HG03039 (cell line): ENCODE results near the gene TRAF2.

Experiments used
- ATAC-seq: cut with Tn5 transposase; IDR thresholded peaks from one replicate; pipeline ENCODE4 v1.9.1; 2021; ENCODE audit warnings: mild to moderate bottlenecking, moderate library complexity; ENCODE audit not compliant: unreplicated experiment

The TRAF2 gene

DNA sequence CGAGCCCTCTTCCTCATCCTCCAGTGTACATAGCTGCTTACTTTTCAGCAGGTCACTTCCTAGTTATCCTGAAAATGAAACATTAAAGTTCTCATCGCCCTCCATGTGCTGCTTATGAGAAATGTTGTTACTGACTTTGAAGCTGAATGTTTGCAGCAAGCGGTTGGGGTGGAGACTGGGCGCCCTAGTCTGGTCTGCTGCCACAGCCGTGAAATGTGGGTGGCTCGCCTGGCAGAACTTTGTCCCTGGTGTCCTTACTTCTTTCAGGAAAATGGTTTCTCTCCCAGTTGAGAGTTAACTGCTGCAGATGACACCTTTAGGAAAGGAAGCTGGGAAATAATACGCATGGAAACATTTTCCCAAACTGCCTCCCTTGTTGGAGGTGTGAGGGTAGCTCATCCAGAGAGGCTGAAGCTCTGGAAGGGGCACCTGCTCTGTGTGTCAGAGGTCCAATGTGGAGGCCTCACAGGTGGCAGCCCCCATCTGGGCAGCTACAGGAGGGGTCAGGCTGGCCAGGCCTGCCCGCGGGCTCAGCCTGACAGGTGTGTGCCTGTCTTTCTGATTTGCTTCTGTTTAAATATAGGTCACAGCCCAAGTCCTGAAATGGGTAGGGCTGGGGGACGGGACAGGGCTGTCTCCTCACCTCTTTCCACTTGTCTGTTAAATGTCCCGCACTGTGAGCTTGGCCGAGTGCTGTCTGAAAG is 24.0 kb downstream of the TRAF2 start:
- no peak for ATAC-seq

DNA sequence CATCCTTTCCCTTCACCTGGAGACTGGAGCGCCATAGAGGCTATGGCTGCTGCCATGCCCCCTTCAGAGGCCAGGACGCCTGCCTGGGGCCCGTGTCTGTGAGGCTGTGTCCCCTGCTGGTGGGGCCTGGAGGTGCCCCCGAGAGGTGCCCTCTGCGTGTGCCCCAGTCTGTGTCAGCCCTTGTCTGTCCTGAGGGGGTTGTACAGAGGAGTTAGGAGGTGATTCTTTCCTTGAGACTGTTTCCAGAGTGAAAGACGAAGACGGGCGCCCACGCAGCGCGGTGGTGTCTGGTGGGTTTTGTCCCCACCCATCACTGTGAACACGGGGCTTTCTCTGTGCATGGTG is 24.6 kb downstream of the TRAF2 start:
- ATAC-seq, result no peak

DNA sequence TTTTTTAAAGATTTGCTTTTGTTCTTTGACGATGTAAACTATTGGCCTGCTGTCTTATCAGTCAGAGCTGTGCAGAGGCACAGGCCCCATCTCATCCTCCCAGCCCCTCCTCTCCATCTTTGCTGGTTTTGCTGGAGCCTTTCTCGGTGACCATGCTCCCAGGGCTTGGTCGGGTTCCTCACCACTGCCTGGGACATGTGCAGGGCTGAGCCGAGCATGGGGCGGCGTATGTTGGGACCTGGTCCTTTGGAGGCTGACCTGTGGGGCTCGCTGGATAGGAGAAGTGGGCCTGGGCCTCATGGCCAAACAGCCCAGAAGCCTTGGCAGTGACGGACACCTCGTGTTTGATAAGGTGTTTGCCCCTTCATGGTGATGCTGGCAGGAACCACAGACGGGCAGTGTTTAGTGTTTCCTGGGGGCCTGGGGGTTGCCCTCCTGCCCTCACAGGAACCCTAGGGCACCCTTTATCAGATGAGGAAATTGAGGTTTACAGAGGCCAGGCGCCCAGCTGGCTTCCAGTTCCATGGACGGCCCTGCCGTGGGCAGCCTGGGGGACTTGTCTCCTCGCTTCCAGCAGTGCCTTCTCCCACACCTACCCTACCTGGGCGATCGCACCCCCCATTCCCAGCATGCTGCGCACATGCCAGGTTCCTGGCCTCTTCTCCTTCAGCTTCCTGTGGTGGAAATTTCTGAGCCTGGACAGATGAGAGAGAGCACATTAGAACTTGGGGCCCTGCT is 27.6 kb downstream of the TRAF2 start:
- ATAC-seq, result no peak

DNA sequence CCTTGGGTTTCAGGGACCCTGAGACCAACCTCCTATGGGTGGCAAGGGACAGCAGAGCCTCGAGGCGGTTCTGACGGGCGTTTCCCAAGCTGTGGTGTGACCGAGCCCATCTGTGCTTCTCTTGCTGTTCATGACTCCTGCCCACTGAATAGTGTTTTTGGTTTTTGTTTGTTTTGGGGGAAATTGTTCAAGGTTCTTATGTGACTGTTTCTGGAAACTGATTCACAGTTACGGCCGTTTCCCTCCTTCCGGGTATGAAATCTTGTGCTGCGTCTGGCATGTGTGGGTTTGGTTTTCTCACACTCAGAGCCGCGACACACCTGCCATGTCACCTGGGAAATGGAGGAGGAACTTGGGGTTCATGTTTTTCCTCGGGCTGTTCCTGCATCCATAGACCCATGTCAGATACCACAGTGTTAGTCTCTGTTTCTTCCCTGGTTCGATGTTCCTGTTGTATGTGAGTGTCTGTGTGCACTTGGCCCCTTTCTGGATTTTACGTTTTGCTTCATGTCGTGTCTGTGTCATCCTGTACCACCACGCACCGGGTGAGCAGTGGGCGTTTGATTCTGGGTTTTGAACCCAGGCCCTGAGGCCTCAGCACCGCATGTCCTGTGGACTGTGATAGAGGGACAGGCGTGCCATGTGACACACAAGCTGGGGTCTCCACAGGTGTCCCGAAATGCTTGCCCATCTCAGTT is 29.5 kb downstream of the TRAF2 start:
- no peak for ATAC-seq

DNA sequence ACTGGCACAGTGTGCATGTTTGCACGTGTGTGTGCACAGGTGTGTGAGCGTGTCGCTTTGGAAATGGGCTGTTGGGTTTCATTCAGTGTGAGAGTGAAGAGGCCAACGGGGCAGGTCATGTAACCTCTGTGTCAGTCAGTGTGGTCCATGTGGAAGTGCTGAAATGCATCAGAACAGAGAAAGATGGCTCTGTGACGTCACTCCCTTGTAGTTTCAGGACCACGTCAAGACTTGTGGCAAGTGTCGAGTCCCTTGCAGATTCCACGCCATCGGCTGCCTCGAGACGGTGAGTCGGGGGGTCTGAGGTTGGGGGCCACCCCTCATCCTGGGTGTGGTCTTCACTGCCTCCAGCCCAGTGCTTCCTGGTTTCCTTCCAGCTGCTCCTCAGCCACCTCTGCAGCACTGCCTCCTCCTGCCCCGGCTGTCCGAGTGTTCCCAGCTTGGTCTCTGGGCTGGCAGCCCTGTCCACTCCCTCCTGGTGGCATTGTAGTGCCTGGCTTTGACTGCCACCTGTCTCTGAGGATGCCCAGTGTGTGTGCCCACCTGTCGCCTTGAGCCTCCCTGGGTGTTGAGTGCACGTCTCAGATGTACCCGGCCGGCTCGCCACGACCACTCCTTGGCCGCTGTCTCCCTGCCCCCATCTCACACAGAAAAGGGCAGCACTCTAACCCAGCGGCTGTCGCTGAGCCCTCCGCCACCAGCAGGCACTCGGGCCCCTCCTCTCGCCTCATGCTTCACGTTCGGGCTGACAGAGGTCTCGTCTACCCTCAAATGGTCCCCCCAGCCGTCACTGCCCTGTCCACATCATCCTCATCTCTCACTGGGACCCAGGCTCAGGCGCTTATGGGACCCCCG is 30.2 kb downstream of the TRAF2 start:
- ATAC-seq, result no peak

DNA sequence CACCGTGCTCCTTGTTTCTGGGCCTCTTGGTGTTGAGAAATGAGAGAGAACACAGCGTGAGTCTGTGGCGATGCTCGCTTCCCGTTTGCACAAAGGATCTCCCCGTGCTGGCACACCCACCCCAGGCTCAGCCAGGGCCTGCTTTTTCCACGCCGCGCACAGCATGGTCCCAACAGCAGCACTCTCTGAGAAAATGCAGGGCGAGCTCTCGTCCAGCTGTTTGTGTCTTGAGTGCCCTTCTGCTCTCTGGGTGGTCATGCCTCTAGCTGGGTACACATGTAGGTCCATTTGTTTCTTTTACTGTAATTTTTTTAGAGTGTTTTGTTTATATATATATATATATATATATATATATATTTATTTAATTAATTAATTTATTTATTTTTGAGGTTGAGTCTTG is 31.6 kb downstream of the TRAF2 start:
- ATAC-seq, result no peak

DNA sequence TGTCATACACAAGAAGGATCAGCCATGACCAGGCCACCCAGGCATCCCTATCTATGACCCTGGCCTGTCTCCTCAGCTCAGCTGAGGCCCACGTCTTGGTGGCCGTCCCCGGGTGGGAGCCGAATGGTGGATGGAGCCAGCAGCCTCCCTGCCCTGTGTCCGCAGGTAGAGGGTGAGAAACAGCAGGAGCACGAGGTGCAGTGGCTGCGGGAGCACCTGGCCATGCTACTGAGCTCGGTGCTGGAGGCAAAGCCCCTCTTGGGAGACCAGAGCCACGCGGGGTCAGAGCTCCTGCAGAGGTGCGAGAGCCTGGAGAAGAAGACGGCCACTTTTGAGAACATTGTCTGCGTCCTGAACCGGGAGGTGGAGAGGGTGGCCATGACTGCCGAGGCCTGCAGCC is 33.8 kb downstream of the TRAF2 start:
- ATAC-seq, result no peak

DNA sequence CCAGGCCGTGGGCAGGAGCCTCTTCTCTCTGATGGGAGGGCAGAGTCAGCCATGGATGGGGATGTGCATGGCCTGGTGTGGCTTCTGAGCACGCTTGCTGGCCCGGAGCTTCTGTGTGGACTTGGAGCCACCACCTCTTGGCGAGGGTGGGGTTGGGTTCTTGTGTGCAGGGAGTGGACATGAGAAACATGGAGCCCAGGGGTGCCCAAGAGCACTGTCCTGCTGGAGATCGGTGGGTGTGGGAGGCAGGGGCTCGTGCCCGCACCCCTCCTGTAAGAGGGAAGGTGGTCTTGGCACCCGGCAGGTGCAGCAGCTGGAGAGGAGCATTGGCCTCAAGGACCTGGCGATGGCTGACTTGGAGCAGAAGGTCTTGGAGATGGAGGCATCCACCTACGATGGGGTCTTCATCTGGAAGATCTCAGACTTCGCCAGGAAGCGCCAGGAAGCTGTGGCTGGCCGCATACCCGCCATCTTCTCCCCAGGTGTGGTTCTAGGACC is 34.5 kb downstream of the TRAF2 start:
- no peak for ATAC-seq

DNA sequence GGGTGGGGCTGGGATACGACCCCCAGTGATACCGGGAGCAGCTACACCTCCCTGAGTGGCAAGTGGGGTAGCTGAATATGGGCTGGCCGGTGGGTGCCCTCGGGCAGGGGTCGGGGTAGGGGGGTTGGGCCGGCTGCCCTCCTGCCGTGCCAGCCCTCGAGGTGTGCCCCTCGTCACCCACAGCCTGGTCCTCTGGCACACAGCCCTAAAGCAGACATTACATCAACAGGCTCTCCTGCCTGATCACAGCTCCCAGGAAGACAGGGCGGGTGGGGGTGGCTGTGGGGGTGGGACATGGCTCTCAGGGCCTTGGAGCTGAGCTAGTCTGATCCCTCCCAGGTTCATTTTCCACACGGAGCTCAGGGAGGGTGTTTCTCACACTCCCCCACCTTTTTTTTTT is 35.0 kb downstream of the TRAF2 start:
- ATAC-seq, result no peak

DNA sequence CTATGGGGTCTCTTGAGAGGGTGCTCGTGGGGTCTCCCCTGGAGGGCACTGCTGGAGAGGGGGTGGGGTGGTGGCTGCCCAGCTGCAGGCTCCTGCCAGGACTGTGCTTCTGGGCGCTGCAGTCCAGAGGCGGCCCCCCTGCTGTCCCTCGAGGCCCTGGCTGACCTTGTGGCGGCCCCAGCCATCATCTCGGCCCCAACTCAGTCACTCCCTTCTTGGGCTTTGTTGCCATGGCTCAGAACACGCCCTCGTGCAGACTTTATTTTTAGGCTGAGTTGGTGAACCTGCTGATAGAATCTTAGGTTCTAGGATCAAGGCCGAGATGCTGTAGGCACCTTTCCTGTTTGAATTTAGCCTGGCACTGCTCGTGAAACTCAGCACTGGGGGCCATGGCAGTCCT is 35.4 kb downstream of the TRAF2 start:
- no peak for ATAC-seq

DNA sequence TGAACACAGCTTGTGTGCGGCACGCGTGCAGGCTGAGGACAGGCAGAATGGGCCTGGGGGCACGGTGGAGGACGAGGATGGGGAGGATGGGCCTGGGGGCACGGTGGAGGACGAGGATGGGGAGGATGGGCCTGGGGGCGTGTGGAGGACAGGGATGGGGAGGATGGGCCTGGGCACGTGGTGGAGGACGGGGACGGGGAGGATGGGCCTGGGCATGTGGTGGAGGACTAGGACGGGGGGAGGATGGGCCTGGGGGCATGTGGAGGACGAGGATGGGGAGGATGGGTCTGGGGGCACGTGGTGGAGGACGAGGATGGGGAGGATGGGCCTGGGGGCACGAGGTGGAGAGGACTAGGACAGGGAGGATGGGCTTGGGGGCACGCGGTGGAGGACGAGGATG is 36.2 kb downstream of the TRAF2 start:
- ATAC-seq, result no peak

DNA sequence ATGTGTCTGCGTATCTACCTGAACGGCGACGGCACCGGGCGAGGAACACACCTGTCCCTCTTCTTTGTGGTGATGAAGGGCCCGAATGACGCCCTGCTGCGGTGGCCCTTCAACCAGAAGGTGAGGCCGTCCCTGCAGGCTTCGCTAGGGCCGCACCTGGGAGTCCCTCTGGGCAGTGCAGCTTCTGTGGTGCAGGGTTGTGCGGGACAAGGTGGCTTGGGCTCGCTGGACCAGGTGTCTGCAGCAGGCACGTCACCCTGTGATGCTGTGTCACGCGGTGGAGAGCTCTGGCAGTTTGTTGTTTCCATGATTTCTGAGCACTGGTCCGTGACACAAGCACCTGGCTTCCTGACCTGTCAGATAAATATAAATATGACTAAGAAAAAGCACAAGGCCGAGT is 37.6 kb downstream of the TRAF2 start:
- no peak for ATAC-seq

DNA sequence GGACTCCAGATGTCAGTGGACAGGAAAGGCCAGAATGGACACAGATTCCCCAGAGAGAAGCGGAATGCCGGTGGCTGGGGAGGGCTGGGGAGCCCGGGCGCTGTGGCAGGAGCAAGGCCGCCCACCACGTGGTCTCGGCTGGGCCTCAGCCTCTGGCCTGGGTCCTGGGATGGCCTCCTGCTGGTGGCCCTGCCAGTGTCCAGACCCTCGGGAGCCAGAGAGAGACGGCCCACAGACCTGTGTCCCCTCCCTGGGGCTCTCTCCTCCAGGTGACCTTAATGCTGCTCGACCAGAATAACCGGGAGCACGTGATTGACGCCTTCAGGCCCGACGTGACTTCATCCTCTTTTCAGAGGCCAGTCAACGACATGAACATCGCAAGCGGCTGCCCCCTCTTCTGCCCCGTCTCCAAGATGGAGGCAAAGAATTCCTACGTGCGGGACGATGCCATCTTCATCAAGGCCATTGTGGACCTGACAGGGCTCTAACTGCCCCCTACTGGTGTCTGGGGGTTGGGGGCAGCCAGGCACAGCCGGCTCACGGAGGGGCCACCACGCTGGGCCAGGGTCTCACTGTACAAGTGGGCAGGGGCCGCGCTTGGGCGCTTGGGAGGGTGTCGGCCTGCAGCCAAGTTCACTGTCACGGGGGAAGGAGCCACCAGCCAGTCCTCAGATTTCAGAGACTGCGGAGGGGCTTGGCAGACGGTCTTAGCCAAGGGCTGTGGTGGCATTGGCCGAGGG is 39.3 kb downstream of the TRAF2 start:
- ATAC-seq, result no peak

DNA sequence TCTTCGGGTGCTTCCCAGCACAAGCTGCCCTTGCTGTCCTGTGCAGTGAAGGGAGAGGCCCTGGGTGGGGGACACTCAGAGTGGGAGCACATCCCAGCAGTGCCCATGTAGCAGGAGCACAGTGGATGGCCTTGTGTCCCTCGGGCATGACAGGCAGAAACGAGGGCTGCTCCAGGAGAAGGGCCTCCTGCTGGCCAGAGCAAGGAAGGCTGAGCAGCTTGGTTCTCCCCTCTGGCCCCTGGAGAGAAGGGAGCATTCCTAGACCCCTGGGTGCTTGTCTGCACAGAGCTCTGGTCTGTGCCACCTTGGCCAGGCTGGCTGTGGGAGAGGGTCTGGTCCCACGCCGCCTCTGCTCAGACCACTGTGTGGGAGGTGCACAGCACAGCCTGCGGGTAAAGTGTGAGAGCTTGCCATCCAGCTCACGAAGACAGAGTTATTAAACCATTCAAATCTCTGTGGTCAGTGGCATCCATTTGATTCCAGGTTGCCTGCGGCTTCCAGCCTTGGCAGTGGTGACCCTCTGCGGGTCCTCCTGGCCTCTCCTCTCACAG is 39.9 kb downstream of the TRAF2 start:
- no peak for ATAC-seq

DNA sequence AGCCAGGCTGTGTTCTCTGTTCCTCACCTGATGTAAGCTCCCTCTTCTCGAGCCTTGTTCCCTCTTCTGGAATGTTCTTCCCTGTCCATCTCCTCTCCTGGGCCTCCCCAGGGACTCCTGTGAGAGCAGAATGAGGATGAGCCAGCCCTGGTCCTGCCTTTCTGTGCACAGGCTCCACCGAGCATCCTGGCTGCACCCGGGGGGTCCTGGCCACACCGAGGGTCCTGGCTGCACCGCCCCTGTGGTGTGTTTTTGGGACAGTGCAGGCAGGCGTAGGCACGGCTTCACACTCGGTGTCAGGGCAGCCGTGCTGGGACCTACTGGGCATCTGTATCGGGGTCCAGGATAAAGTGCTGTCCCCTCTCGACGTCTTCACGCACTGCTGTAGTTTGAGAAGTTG is 40.4 kb downstream of the TRAF2 start:
- ATAC-seq, result no peak

DNA sequence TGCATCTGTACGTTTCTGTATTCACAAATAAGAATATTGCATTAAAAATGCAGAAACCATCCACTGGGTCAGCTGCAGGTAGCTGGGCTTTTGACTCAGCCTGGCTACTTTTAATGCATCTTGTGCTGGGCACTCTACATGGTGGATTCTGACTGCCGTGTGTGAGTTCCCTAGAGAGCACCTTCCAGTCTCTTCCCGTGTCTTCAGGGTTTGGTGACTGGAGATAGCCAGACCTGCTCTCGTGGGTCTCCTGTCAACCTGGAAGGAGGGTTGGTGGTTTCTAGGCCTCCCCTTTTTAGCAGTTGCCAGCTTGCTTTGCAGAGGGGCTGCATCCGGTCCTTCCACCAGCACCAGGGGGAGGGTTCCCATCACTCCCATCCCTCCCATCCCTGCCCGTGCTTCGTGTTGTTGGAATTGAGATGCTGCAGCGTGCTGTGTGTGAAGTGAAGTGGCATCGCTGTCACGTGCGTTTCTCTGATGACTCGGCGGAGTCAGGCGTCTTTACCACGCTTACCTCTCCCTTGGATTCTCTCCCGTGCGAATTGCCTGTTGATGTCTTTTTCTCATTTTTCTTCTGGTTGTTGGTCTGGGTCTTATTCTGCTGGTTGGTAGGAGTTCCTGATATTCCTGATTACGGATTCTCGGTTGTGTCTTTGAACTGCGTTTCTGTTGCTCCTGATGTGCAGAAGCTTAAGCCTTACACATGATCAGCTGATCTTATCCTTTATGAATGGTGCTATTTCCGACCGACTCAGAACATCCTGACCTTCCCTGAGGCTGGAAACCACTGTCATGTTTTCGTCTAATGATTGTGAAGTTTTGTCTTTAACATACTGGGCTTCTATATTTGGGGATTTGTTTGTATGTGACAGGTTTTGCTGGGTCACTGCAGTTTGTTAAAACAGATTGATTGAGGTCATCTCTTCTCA is 41.3 kb downstream of the TRAF2 start:
- ATAC-seq, result no peak

DNA sequence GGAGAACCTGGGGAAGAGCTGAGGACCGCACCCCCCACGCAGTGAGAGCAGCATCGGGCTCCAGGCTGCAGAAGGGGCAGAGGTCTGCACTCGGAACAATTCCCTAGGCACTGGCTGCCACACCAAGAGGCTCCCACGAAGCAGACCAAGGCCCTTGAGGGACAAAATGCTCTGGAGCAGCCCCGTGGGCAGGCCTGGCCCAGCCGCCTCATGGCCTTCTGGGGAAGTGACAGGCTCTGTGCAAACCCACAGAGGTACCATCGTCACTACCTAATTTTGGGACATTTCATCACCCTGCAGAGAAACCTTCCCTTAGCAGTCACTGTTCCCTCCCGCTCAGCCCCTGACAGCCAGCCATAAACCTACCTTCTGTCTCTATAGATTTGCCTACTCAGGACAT is 42.3 kb downstream of the TRAF2 start:
- ATAC-seq, result no peak

DNA sequence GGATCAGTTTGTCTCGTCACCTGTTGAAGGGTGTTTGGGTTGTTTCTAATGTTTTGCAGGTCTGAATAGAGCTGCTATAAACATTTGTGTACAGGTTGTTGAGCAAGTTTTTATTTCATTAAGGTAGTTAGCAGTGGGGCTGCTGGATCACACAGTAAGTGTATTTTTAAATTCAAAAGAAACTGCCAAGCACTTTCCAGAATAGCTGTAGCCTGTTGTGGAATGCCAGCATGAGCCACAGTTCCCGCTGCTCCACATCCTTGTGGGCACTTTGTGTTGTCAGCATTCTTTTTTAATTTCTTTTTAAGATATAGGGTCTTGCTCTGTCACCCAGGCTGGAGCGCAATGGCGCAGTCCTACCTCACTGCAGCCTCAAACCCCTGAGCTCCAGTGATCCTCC is 43.7 kb downstream of the TRAF2 start:
- ATAC-seq, result no peak

DNA sequence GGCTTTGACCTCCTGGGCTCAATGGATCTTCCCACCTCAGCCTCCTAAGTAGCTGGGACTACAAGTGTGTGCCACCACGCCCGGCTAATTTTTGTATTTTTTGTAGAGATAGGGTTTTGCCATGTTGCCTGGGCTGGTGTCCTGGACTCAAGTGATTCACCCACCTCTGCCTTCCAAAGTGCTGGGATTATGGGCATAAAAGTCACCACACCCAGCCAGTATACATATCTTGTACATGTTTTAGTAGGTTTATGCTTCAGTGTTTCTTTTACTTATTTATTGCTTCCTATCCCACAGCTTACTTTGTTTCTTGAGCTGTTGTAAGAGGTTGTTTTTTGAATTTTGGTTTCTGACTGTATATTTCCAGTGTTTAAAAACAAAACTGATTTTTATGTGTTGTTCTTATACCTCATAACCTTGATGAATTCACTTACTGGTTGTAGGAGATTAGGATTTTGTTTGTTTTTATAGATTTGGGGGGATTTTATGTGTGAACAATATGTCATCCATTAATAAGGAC is 45.4 kb downstream of the TRAF2 start:
- no peak for ATAC-seq
